HL-60 (cell line): Measurements from ENCODE around the gene NEK7.

ENCODE experiments used
- DNase-seq, 2 experiments: peaks; one replicate each; pipeline ENCODE4 v3.0.0-alpha.2; 2010 to 2020; ENCODE audit warnings: low read depth in 1 of 2, low spot score in 1 of 2
- H3K27ac ChIP-seq: fragments of 250-450 bp; sonication (Bioruptor Pico); replicated peaks from 2 replicates; pipeline ENCODE4 v1.5.1; 2020; ENCODE audit warnings: mild to moderate bottlenecking, moderate library complexity
- H3K27me3 ChIP-seq: fragments of 250-450 bp; sonication (Bioruptor Pico); 2 replicates; pipeline ENCODE4 v1.5.1; 2021; ENCODE audit warnings: mild to moderate bottlenecking, moderate library complexity; ENCODE audit not compliant: insufficient read depth, poor library complexity, severe bottlenecking
- H3K4me3 ChIP-seq: replicated peaks from 2 replicates; pipeline ENCODE4 v1.5.1; 2011; ENCODE audit warnings: mild to moderate bottlenecking, control low read depth, low read length; ENCODE audit not compliant: insufficient read depth
- GABPA ChIP-seq: IDR thresholded peaks from 2 replicates; pipeline ENCODE4 v1.6.1; 2012; ENCODE audit warnings: low read depth
- POLR2AphosphoS5 ChIP-seq: IDR thresholded peaks from 2 replicates; pipeline ENCODE4 v1.6.1; 2012; ENCODE audit warnings: low read depth
- SPI1 ChIP-seq: IDR thresholded peaks from 2 replicates; pipeline ENCODE4 v1.6.1; 2012; ENCODE audit warnings: low read depth, mild to moderate bottlenecking, borderline replicate concordance
- TF ChIP-seq, protein P1 (sequence below): IDR thresholded peaks from one replicate; pipeline ENCODE4 v1.5.1; 2011; ENCODE audit warnings: low read length, control low read depth, inconsistent platforms; ENCODE audit not compliant: insufficient read depth
- TF ChIP-seq, protein P2 (sequence below): IDR thresholded peaks from 2 replicates; pipeline ENCODE4 v1.6.1; 2012; ENCODE audit warnings: low read depth; ENCODE audit not compliant: insufficient replicate concordance

The NEK7 gene

GRCh38 chr1:198267921-198268320, 111.1 kb downstream of the NEK7 start:
- Histone ChIP-seq H3K27ac (no peak overlapping the region), H3K4me3 (no peak overlapping the region), H3K27me3 (no peaks in the 10 kb centered on the region)
- DNase-seq = no peak
- no peak for TF ChIP-seq POLR2AphosphoS5
- TF ChIP-seq GABPA = no peak

GRCh38 chr1:198268784-198269645, 112.2 kb downstream of the NEK7 start:
- H3K4me3 ChIP-seq = no peak overlapping the region
- no peaks in the 10 kb centered on the region for H3K27me3 ChIP-seq
- TF ChIP-seq SPI1 (no peak), POLR2AphosphoS5 (no peak), GABPA (no peak)
- TF ChIP-seq, protein P1, sequence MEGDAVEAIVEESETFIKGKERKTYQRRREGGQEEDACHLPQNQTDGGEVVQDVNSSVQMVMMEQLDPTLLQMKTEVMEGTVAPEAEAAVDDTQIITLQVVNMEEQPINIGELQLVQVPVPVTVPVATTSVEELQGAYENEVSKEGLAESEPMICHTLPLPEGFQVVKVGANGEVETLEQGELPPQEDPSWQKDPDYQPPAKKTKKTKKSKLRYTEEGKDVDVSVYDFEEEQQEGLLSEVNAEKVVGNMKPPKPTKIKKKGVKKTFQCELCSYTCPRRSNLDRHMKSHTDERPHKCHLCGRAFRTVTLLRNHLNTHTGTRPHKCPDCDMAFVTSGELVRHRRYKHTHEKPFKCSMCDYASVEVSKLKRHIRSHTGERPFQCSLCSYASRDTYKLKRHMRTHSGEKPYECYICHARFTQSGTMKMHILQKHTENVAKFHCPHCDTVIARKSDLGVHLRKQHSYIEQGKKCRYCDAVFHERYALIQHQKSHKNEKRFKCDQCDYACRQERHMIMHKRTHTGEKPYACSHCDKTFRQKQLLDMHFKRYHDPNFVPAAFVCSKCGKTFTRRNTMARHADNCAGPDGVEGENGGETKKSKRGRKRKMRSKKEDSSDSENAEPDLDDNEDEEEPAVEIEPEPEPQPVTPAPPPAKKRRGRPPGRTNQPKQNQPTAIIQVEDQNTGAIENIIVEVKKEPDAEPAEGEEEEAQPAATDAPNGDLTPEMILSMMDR = no peak
- TF ChIP-seq, protein P2, sequence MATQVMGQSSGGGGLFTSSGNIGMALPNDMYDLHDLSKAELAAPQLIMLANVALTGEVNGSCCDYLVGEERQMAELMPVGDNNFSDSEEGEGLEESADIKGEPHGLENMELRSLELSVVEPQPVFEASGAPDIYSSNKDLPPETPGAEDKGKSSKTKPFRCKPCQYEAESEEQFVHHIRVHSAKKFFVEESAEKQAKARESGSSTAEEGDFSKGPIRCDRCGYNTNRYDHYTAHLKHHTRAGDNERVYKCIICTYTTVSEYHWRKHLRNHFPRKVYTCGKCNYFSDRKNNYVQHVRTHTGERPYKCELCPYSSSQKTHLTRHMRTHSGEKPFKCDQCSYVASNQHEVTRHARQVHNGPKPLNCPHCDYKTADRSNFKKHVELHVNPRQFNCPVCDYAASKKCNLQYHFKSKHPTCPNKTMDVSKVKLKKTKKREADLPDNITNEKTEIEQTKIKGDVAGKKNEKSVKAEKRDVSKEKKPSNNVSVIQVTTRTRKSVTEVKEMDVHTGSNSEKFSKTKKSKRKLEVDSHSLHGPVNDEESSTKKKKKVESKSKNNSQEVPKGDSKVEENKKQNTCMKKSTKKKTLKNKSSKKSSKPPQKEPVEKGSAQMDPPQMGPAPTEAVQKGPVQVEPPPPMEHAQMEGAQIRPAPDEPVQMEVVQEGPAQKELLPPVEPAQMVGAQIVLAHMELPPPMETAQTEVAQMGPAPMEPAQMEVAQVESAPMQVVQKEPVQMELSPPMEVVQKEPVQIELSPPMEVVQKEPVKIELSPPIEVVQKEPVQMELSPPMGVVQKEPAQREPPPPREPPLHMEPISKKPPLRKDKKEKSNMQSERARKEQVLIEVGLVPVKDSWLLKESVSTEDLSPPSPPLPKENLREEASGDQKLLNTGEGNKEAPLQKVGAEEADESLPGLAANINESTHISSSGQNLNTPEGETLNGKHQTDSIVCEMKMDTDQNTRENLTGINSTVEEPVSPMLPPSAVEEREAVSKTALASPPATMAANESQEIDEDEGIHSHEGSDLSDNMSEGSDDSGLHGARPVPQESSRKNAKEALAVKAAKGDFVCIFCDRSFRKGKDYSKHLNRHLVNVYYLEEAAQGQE = no peak
- no peak for DNase-seq
- no peak overlapping the region for H3K27ac ChIP-seq

- Histone ChIP-seq H3K27ac (no peak overlapping the region), H3K4me3 (no peak overlapping the region), H3K27me3 (no peaks in the 10 kb centered on the region)
- DNase-seq = no peak
- TF ChIP-seq POLR2AphosphoS5 (no peak), GABPA (no peak), SPI1 (no peak)
- TF ChIP-seq, protein P1 = no peak
- TF ChIP-seq, protein P2 = no peak
Measured at GRCh38 chr1:198269646-198269940, 112.8 kb downstream of the NEK7 start.

GRCh38 chr1:198270273-198270828, 113.6 kb downstream of the NEK7 start:
- H3K27ac ChIP-seq = no peak overlapping the region
- no peak for DNase-seq
- no peak for TF ChIP-seq GABPA
- no peak for TF ChIP-seq POLR2AphosphoS5
- H3K4me3 ChIP-seq = no peak overlapping the region
- no peaks in the 10 kb centered on the region for H3K27me3 ChIP-seq

DNA sequence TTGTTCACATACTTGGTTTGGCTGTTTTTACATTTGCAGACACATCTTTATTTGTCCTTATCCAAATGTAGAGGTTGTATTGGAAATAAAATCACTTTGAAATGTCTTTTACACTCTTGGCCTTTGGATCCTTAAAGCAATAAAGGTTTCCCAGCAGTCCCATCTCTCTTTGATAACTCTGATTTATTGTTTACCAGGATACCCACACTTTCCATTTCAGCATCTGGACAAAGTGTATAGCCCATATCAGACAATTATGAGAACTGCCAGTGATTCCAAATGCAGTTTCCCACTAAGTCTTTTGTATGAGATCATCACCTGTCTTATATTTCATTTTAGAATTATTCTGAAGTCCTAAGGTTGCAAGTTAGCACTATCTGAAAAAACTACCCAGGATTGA, 114.7 kb downstream of the NEK7 start:
- Histone ChIP-seq H3K4me3 (no peak overlapping the region), H3K27ac (no peak overlapping the region), H3K27me3 (no peaks in the 10 kb centered on the region)
- TF ChIP-seq GABPA (no peak), SPI1 (no peak), POLR2AphosphoS5 (no peak)
- TF ChIP-seq, protein P1 = no peak
- TF ChIP-seq, protein P2 = no peak
- no peak for DNase-seq
